Measurements from ENCODE around the gene GLIS1.

The GLIS1 gene

GRCh38 chr1:53638360-53639035 is 100.5 kb downstream of the GLIS1 start:
- DNase-seq (ENCODE audit: low read depth), result no peak

DNA sequence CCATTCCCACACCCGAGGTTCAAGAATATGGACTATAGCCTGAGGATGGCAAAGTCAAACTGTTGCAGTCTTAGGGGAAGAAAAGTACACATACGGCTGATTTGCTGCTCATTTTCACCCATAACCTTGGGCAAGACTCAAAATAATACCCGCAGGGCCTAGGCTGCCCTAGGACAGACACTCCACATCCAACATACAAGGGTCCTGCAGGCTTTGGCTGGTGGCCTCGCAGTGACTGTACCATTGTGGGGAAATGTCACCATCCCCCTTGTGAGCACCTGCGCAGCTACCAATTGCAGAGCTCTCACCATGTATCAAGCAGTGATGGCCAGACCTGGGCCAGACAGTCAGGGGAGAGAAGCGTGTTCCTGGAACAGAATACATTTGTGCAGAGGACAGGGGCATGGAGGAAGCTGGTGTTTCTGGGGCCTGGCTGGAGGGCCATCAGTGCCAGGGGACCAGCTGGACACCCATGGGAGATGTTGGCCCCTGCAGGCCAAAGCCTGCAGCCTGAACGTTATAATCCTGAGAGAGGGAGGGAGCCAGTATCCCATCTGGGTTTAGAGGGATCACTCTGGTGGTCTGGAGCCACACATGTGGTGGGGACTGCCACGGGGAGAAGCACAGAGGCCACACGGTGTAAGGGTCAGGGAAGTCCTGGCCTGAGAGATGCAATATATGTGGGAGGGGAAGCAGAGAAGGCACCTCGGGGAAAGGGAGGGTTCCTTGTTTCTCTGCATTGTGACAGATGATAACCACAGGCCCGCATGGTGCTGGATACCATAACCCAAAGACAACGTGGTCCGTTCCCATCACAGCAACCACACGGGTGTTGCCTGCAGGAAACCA is 101.2 kb downstream of the GLIS1 start:
- DNase-seq (ENCODE audit: low read depth), result no peak

DNA sequence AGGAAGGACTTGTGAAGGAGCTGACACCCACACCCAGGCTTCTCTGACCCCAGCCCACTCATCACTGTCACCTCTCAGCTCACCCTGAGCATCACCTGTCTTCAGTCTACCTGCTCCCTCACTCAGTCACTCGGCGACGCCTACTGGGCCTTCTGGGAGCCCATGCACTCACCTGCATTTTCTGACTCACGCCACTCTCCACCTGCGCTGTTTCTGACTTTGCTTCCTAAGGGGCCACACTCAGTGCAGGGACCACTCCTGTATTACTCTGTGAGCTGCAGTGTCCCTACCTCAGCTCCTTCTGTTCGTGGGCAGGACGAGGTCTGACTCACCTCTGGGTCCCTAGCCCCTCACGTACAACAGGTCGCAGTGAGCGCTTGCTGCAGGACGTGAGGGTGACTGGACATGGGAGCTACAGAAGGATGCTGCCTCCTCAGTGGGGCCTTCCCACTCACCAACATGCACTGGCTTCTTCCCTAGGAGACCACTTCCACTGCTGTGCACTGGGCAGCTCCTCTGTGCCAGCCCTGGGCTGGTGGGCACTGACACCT is 102.3 kb downstream of the GLIS1 start:
- no peak for DNase-seq (ENCODE audit: low read depth)

DNA sequence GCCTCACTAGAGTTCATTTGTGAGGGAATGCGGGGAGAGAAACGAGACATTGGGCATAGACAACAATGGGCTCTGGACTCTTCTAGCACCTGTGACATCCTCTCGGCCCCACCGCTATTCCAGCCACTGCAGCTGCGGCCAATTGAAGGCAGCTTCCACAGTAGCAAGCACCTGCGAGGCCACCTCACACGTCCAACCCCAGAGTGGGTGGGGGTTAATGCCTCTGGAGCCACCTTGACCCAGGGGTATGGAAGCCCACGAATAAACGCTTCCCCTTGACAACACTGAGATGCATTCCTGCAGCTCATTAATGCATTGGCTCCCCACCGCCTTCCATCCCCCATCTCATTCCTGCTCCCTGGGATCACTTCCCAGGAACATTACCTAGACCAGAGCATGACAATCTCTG is 104.4 kb downstream of the GLIS1 start:
- DNase-seq (ENCODE audit: low read depth), result no peak

GRCh38 chr1:53633073-53633704 is 105.8 kb downstream of the GLIS1 start:
- DNase-seq (ENCODE audit: low read depth), result no peak

DNA sequence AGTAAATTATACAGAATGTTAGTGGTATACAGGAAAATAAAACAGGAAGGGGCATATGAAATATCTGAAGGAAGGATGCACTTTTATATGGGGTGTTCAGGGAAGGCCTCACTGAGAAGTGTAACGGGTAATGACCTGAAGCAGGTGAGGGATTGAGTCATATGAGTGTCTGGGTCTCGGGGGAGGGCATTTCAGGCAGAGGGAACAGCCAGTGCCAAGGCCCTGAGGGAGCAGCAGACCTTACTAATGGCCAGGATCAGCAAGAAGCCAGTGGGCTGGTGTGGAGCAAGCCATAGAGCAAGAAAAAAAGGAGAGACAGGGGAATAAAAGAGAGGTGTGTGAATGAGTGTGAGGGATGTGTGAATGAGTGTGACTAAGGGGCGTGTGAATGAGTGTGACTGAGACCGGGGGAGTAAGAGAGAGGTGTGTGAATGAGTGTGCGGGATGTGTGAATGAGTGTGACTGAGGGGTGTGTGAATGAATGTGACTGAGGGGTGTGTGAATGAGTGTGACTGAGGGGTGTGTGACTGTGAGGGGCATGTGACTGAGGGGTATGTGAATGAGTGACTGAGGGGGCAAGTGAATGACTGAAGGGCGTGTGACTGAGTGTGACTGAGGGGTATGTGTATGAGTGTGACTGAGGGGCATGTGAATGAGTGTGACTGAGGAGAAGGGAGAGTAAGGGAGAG is 107.2 kb downstream of the GLIS1 start:
- no peak for DNase-seq (ENCODE audit: low read depth)

- DNase-seq (ENCODE audit: low read depth), result no peak
Observed at GRCh38 chr1:53629101-53629691, 109.8 kb downstream of the GLIS1 start.

DNA sequence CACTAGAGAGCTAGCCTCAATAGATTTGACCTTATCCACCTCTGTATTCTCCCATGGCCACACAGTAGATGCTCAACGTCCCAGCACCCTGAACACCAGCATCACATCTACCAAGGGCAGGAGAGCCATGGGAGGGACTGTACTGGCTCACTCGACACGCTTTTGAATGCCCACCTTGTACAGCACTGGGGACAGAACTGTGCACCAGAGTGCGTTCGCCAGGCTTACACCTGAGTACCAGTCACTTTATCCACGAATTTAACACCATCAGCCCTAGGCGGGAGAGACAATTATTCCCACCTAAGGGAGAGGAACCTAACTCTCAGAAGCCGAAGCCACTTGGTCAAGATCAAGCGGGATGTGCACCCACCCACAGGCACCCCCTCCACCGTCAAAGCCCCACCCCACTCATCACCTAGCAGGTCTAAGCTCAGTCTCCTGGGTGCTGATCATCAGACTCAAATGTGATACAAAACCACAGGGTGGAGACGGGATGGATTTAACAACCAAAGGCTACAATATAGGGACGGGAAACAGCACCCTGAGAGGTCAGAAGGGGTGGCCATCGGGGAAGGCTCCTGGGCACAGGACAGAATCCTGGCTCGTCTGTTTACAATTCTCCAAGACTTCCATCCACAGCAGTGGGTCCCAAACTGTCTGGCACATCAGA is 110.5 kb downstream of the GLIS1 start:
- no peak for DNase-seq (ENCODE audit: low read depth)

GRCh38 chr1:53627666-53628065 is 111.3 kb downstream of the GLIS1 start:
- DNase-seq (ENCODE audit: low read depth), result no peak

GRCh38 chr1:53627031-53627430 is 111.9 kb downstream of the GLIS1 start:
- DNase-seq (ENCODE audit: low read depth), result no peak

DNA sequence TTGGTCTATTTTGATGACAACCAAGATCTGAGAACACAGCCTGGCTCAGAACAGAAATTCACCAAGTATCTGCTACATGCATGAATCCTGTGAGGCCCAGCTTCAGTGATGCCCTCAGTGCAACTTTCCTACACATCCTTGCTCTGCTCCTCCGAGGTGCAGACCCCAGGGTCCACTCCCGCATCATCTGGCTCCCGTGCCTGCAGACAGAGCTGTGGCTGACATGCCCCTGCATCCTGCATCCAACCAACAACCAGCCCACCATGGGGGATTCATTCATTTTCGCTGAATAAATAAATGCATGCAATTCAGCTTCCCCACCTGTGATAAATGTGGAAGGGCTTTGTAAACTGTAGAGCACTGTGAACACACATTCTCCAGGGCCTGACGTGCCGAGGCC is 112.3 kb downstream of the GLIS1 start:
- DNase-seq (ENCODE audit: low read depth), result no peak

DNA sequence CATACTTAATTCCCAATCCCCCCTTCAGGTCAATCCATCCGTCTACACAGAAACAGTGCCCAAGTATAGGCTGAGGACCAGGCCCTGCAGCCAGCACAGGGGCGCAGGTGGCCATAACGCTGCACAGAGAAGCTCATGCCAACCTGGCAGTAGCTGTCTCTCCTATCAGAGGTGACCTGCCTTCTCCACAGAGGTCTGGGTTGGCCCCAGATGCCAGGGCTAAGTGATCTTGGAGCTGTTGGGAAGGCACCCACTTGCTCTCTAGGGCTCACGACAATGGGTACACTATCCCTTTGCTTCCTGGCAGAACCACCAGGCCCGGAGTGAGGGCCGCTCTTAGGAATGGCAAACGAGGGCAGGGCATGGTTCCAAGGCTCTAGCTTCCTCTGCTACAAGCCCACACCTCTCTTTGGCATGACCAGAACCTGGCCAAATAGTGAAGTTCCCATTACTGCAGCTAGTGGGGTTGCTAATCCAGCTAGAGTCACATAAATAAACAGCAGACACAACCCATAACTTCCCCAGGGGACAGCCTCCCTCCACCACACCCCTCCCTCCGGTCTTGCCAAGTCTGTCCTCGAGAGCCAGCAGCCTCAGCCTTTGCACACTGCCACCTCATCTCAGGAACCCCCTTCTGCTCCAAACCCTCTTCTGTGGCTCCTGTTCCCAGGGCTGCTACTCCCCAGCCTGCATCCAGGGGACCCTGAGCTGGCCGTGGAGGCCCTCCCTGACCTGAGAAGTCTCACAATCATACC is 113.0 kb downstream of the GLIS1 start:
- no peak for DNase-seq (ENCODE audit: low read depth)

- no peak for DNase-seq (ENCODE audit: low read depth)
Observed at GRCh38 chr1:53625049-53625448, 113.9 kb downstream of the GLIS1 start.

- no peak for DNase-seq (ENCODE audit: low read depth)
Observed at GRCh38 chr1:53622531-53622930, 116.4 kb downstream of the GLIS1 start.

DNA sequence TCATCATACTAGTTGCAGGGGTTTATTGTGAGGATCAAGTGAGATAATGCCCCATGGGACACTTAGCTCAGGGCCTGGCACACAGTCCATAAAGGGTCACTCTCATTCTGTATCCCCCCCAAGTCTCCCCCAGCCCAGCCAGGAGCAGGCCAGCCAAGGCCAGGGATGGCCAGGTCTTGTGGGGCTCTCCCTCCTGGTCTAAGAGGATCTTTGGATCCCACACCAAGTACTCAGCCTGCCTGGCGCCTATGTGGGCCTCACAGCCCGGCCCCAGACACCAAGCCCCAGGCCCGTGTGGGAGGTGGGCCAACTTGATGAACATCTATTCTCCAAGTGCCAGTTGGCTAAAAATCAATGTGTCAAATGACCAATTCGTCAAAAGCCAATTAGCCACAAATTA is 117.8 kb downstream of the GLIS1 start:
- no peak for DNase-seq (ENCODE audit: low read depth)

GRCh38 chr1:53620061-53620855 is 118.7 kb downstream of the GLIS1 start:
- DNase-seq (ENCODE audit: low read depth), result no peak

GRCh38 chr1:53619367-53620060 is 119.5 kb downstream of the GLIS1 start:
- DNase-seq (ENCODE audit: low read depth), result no peak

GRCh38 chr1:53618500-53619366 is 120.2 kb downstream of the GLIS1 start:
- no peak for DNase-seq (ENCODE audit: low read depth)

All from non-pigmented ciliary epithelial cell (primary cell).